C4-2B (cell line): ENCODE data around the gene MAP2.

Source experiments
- H3K27ac ChIP-seq: fragments of 450-650 bp; 2 replicates; pipeline ENCODE4 v1.5.1; 2017
- ZFX ChIP-seq: fragments of 450-650 bp; IDR thresholded peaks from 2 replicates; pipeline ENCODE4 v1.6.1; 2017
- TF ChIP-seq, protein P1 (sequence below): fragments of 450-650 bp; conservative IDR thresholded peaks from 2 replicates; pipeline ENCODE4 v1.5.1; 2017; ENCODE audit warnings: mild to moderate bottlenecking

MAP2 gene

DNA sequence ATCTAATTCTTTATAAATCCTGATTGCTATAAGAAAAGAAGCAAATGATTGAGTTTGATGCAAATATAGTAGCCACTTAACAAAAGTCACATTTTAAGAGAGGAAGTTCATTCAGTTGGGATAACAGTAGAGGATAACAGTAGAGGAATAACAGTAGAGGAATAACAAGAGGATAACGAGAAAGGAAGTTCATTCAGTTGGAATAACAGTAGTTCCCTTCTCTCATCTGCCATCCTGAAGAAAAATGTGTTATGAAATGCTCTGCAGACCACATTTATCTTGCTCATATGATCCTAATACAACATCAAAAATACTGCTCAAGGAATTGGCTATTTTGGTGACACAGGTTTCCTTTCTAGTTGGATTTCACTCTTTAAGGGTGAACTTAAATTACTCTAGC is 242.4 kb downstream of the MAP2 start:
- H3K27ac ChIP-seq = no peak overlapping the region
- TF ChIP-seq ZFX = no peak
- TF ChIP-seq, protein P1, sequence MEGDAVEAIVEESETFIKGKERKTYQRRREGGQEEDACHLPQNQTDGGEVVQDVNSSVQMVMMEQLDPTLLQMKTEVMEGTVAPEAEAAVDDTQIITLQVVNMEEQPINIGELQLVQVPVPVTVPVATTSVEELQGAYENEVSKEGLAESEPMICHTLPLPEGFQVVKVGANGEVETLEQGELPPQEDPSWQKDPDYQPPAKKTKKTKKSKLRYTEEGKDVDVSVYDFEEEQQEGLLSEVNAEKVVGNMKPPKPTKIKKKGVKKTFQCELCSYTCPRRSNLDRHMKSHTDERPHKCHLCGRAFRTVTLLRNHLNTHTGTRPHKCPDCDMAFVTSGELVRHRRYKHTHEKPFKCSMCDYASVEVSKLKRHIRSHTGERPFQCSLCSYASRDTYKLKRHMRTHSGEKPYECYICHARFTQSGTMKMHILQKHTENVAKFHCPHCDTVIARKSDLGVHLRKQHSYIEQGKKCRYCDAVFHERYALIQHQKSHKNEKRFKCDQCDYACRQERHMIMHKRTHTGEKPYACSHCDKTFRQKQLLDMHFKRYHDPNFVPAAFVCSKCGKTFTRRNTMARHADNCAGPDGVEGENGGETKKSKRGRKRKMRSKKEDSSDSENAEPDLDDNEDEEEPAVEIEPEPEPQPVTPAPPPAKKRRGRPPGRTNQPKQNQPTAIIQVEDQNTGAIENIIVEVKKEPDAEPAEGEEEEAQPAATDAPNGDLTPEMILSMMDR = no peak

DNA sequence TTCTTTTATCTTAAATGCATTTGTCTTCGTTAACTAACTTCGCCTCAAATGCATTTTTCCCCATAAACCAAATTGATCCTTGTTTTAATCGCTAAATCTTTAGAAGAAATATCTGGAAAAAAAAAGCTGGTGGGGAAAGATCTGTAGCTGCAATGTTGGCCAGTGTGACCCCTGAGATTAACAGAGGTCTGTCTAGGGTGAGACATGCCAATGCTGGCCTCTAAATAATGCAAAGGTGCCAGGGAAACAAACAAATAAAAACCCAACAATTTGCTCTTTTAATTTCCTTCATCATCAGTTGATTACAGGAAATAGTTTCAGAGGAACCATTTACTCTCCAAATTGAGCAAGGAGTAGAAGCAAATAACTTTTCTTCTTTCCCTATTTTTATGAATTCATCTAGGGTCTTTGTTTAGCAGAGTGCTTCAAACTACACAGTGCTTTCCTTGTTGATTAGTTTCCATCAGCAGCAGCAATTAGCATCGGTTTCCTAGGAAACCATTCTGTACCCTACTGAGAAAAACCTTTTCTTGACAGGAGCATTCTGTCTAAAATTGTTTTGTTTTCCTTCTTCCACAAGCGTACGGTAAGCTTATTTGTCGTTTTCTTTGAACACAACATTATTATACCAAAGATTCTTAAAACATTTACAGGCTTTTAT is 247.3 kb downstream of the MAP2 start:
- H3K27ac ChIP-seq = no peak overlapping the region
- no peak for TF ChIP-seq ZFX
- TF ChIP-seq, protein P1 = no peak

DNA sequence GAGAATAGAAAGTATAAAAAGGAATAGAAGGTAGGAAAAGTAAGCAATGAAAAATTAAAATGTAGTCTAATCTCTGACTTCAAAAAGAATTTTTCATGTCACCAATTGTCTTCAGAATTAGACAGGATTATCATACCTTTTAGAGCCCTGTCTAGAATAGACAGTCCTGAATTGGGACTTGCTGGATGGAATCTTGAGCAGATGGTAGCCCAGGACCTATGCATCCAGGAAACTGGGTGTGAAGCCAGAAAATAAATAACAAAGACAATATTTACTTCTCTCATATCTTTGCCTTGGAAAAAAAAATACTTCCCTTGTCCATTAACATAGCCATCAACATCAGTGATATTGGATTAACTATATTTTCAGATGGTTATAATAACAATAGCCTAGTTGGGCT is 250.0 kb downstream of the MAP2 start:
- H3K27ac ChIP-seq = no peak overlapping the region
- no peak for TF ChIP-seq ZFX
- TF ChIP-seq, protein P1 = no peak

DNA sequence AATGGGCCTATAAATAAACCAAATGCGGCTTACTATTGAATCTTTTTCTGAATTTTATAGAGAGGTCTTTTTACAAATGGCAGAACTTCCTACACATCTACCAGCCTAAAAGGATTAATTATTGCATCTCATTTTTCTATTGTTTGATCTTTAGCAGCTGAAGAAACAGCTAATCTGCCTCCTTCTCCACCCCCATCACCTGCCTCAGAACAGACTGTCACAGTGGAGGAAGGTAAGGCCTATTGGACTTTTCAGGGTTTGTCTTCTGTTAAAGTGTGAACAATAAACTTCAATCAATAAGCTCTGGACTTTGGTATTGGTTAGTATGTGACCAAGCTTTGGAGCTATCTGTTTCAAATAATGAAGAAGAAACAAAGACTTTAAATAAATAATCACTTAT is 256.7 kb downstream of the MAP2 start:
- no peak overlapping the region for H3K27ac ChIP-seq
- TF ChIP-seq, protein P1 = no peak
- TF ChIP-seq ZFX = no peak

DNA sequence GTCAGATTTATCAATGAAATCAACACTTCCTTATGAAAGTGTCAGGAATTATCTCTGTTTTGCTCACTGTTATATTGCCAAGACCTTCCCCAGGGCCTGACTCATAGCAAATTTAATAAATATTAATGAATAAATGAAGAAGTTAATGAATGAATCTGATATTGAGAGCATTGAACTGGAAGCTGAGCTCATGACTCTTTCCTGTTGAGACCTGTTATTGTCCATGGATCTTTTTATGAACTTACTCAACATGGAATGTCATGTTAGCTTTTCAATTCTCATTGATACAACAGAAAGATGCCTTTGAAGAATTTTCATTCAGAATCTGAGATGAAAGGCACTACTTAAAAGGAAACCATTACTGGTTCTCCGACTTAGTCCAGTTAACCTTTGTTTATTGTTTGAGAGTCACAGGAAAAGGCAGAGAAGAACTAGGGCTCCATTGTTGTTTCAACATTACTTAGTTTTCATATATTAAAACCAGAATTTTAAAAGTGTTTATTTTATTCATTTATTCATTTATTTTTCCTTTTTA is 257.4 kb downstream of the MAP2 start:
- no peak overlapping the region for H3K27ac ChIP-seq

DNA sequence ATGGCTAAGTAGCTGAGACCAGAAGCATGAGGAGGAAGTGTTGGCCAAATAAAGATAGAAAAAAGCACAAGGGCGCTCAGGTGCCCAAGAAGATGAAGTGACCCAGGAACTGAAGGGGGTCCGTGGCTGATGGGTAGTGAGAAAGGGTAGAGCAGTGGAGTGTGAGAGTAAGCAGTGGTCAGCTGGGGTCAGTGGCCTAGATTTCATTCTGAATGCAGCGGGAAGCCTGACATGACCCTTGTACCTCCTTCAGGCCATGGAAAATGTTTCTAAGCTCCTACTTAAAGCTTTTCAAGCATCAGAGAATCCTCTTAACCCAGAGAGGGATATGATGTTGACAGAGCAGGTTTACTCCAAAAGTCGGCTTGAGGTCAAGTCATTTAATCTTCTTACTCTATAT is 258.8 kb downstream of the MAP2 start:
- TF ChIP-seq ZFX = no peak
- TF ChIP-seq, protein P1 = no peak
- H3K27ac ChIP-seq = no peak overlapping the region

More for the DNA sequence above, 257.4 kb downstream of the MAP2 start:
- TF ChIP-seq ZFX = no peak
- TF ChIP-seq, protein P1 = no peak

DNA sequence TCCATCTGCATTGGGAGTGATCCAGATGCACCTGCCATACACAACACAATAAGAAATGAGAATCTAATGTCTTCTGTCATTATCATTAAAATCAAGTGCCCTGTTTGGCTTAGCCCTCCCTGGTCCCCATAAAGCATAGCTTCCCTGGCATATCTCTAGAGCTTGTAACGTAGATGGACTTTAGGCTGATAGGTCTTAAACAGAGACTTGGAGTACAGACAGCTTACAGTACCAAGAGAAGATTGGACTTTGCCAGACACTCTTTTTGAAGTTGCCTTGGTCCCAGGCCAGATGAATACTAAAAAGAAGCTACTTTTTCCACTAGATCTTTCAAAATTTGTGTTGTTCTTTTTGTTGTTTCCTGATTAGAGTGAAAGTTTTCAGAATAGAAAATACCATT is 261.5 kb downstream of the MAP2 start:
- TF ChIP-seq ZFX = no peak
- TF ChIP-seq, protein P1 = no peak
- no peak overlapping the region for H3K27ac ChIP-seq
